Activated CD4-positive, alpha-beta memory T cell treated with anti-CD3 and anti-CD28 coated beads, Interleukin-2, amount 10 ng/mL, durations not matched to agents 7 days and 5 days (primary cell): Measurements from ENCODE around the gene MAD1L1. TPM values are rescaled to one million over a fixed set of nuclear protein-coding genes. Genes with fewer than 3 reads are reported as not detected.

Experiments used
- CTCF ChIA-PET: fragments of 350-600 bp; sonication (Branson Sonifier 250); formaldehyde crosslinking; loops from one replicate; lab custom pipeline; 2021; ENCODE audit warnings: antibody characterized with exemption, inconsistent platforms; lab: Charles Lee
- POLR2A ChIA-PET: fragments of 350-600 bp; sonication (Branson Sonifier 250); formaldehyde crosslinking; loops from one replicate; lab custom pipeline; 2021; ENCODE audit warnings: antibody characterized with exemption; lab: Charles Lee
- DNase-seq: peaks from one replicate; pipeline ENCODE4 v3.0.0-alpha.2; 2020
- H3K27ac Mint-ChIP-seq: one replicate; pipeline ENCODE4 v1.8.0; 2021; ENCODE audit warnings: mild to moderate bottlenecking, mixed read lengths
- H3K27me3 Mint-ChIP-seq: one replicate; pipeline ENCODE4 v1.8.0; 2021; ENCODE audit warnings: mixed read lengths
- H3K36me3 Mint-ChIP-seq: one replicate; pipeline ENCODE4 v1.8.0; 2021; ENCODE audit warnings: low read depth, mixed read lengths
- H3K4me1 Mint-ChIP-seq: one replicate; pipeline ENCODE4 v1.8.0; 2021; ENCODE audit warnings: mixed read lengths
- H3K4me3 Mint-ChIP-seq: one replicate; pipeline ENCODE4 v1.8.0; 2021; ENCODE audit warnings: mild to moderate bottlenecking, mixed read lengths
- H3K9me3 Mint-ChIP-seq: one replicate; pipeline ENCODE4 v1.8.0; 2021; ENCODE audit warnings: mixed read lengths
- total RNA-seq, 2 experiments: library from RNA; stranded (reverse); gene quantifications; one replicate each; pipeline ENCODE4 v1.2.3, GENCODE V29; 2021

The MAD1L1 gene
- total RNA-seq, 2 experiments from 2014 or later: 120 to 136 TPM

- peaks cover 8% of the 10 kb centered on the region for H3K36me3 Mint-ChIP-seq
- no peaks in the 10 kb centered on the region for H3K27me3 Mint-ChIP-seq
- ChIA-PET POLR2A (no interaction called here), CTCF (no interaction called here)
- peaks cover 17% of the 10 kb centered on the region for H3K4me1 Mint-ChIP-seq
- no peak for DNase-seq
- no peaks in the 10 kb centered on the region for H3K9me3 Mint-ChIP-seq
- no peak overlapping the region for H3K27ac Mint-ChIP-seq
- no peak overlapping the region for H3K4me3 Mint-ChIP-seq
These were observed 141.9 kb downstream of the MAD1L1 start for GRCh38 chr7:2090526-2091520.

- H3K36me3 Mint-ChIP-seq: peaks cover 3% of the 10 kb centered on the region
- CTCF ChIA-PET: no interaction called here
- no peak overlapping the region for H3K4me3 Mint-ChIP-seq
- H3K27me3 Mint-ChIP-seq: no peaks in the 10 kb centered on the region
- H3K9me3 Mint-ChIP-seq: no peaks in the 10 kb centered on the region
- DNase-seq: no peak
- no peak overlapping the region for H3K27ac Mint-ChIP-seq
- H3K4me1 Mint-ChIP-seq: peaks cover 10% of the 10 kb centered on the region
- POLR2A ChIA-PET: no interaction called here
These were observed 143.9 kb downstream of the MAD1L1 start for GRCh38 chr7:2088801-2089200.

- CTCF ChIA-PET: no interaction called here
These were observed 145.0 kb downstream of the MAD1L1 start for GRCh38 chr7:2087744-2088143.

GRCh38 chr7:2086229-2086628 is 146.5 kb downstream of the MAD1L1 start:
- ChIA-PET POLR2A (no interaction called here), CTCF (no interaction called here)
- Mint-ChIP-seq H3K27me3 (no peaks in the 10 kb centered on the region), H3K9me3 (no peaks in the 10 kb centered on the region), H3K4me1 (peaks cover 1% of the 10 kb centered on the region), H3K27ac (no peak overlapping the region), H3K36me3 (no peaks in the 10 kb centered on the region), H3K4me3 (no peak overlapping the region)
- no peak for DNase-seq

More at GRCh38 chr7:2087744-2088143, 145.0 kb downstream of the MAD1L1 start:
- H3K4me1 Mint-ChIP-seq: peaks cover 6% of the 10 kb centered on the region
- POLR2A ChIA-PET: interaction anchor here (0.9 kb wide), 1 partner anchor 12 kb away, joined by 3 read pairs; no protein-coding TSS in a partner anchor
- no peaks in the 10 kb centered on the region for H3K9me3 Mint-ChIP-seq
- no peaks in the 10 kb centered on the region for H3K27me3 Mint-ChIP-seq
- H3K27ac Mint-ChIP-seq: no peak overlapping the region
- peaks cover 3% of the 10 kb centered on the region for H3K36me3 Mint-ChIP-seq
- no peak overlapping the region for H3K4me3 Mint-ChIP-seq
- no peak for DNase-seq

- Mint-ChIP-seq H3K9me3 (no peaks in the 10 kb centered on the region), H3K27ac (no peak overlapping the region), H3K4me1 (peaks cover 1% of the 10 kb centered on the region), H3K27me3 (no peaks in the 10 kb centered on the region), H3K4me3 (no peak overlapping the region), H3K36me3 (no peaks in the 10 kb centered on the region)
- DNase-seq: no peak
- ChIA-PET CTCF (no interaction called here), POLR2A (no interaction called here)
These were observed 146.9 kb downstream of the MAD1L1 start for GRCh38 chr7:2085804-2086203.

- Mint-ChIP-seq H3K9me3 (no peaks in the 10 kb centered on the region), H3K27ac (no peak overlapping the region), H3K27me3 (no peaks in the 10 kb centered on the region), H3K4me3 (no peak overlapping the region), H3K4me1 (peaks cover 1% of the 10 kb centered on the region), H3K36me3 (no peaks in the 10 kb centered on the region)
- CTCF ChIA-PET: no interaction called here
- no peak for DNase-seq
- POLR2A ChIA-PET: no interaction called here
These were observed 147.8 kb downstream of the MAD1L1 start for GRCh38 chr7:2084781-2085505.

GRCh38 chr7:2084331-2084730 is 148.4 kb downstream of the MAD1L1 start:
- DNase-seq: no peak
- Mint-ChIP-seq H3K27me3 (no peaks in the 10 kb centered on the region), H3K9me3 (no peaks in the 10 kb centered on the region), H3K36me3 (no peaks in the 10 kb centered on the region), H3K27ac (no peak overlapping the region), H3K4me1 (peaks cover 1% of the 10 kb centered on the region), H3K4me3 (no peak overlapping the region)
- POLR2A ChIA-PET: no interaction called here
- CTCF ChIA-PET: no interaction called here

GRCh38 chr7:2083362-2083761 is 149.4 kb downstream of the MAD1L1 start:
- Mint-ChIP-seq H3K4me1 (peaks cover 1% of the 10 kb centered on the region), H3K27me3 (no peaks in the 10 kb centered on the region), H3K27ac (no peak overlapping the region), H3K9me3 (no peaks in the 10 kb centered on the region), H3K4me3 (no peak overlapping the region), H3K36me3 (no peaks in the 10 kb centered on the region)
- ChIA-PET POLR2A (no interaction called here), CTCF (no interaction called here)
- DNase-seq: no peak

GRCh38 chr7:2082139-2082998 is 150.4 kb downstream of the MAD1L1 start:
- Mint-ChIP-seq H3K4me3 (no peak overlapping the region), H3K27me3 (no peaks in the 10 kb centered on the region), H3K36me3 (no peaks in the 10 kb centered on the region), H3K27ac (no peak overlapping the region), H3K4me1 (peaks cover 1% of the 10 kb centered on the region), H3K9me3 (no peaks in the 10 kb centered on the region)
- ChIA-PET CTCF (no interaction called here), POLR2A (no interaction called here)
- no peak for DNase-seq

- H3K36me3 Mint-ChIP-seq: no peaks in the 10 kb centered on the region
- no peak overlapping the region for H3K27ac Mint-ChIP-seq
- ChIA-PET POLR2A (no interaction called here), CTCF (no interaction called here)
- DNase-seq: no peak
- H3K9me3 Mint-ChIP-seq: no peaks in the 10 kb centered on the region
- H3K4me1 Mint-ChIP-seq: peaks cover 1% of the 10 kb centered on the region
- H3K27me3 Mint-ChIP-seq: no peaks in the 10 kb centered on the region
- no peak overlapping the region for H3K4me3 Mint-ChIP-seq
These were observed 151.1 kb downstream of the MAD1L1 start for GRCh38 chr7:2081526-2082135.

GRCh38 chr7:2080477-2080876 is 152.3 kb downstream of the MAD1L1 start:
- POLR2A ChIA-PET: no interaction called here
- peaks cover 1% of the 10 kb centered on the region for H3K4me1 Mint-ChIP-seq
- no peak overlapping the region for H3K27ac Mint-ChIP-seq
- no peaks in the 10 kb centered on the region for H3K27me3 Mint-ChIP-seq
- H3K36me3 Mint-ChIP-seq: no peaks in the 10 kb centered on the region
- H3K4me3 Mint-ChIP-seq: no peak overlapping the region
- H3K9me3 Mint-ChIP-seq: no peaks in the 10 kb centered on the region
- CTCF ChIA-PET: no interaction called here
- DNase-seq: no peak

- no peaks in the 10 kb centered on the region for H3K27me3 Mint-ChIP-seq
- H3K9me3 Mint-ChIP-seq: no peaks in the 10 kb centered on the region
- no peaks in the 10 kb centered on the region for H3K36me3 Mint-ChIP-seq
- no peak for DNase-seq
- peaks cover under 1% of the 10 kb centered on the region for H3K4me1 Mint-ChIP-seq
- no peak overlapping the region for H3K4me3 Mint-ChIP-seq
- POLR2A ChIA-PET: no interaction called here
- H3K27ac Mint-ChIP-seq: no peak overlapping the region
- CTCF ChIA-PET: no interaction called here
These were observed 152.7 kb downstream of the MAD1L1 start for GRCh38 chr7:2080060-2080387.
